ENCODE measurements around the gene DYSF.

- TF ChIP-seq CTCF (IDR thresholded peaks at IDR 0.05) (no peak), POLR2A (IDR thresholded peaks at IDR 0.05) (no peak)
These were observed 137.7 kb downstream of the DYSF start for GRCh38 chr2:71591044-71591443.
